Fibroblast of lung (primary cell): ENCODE results near the gene MCFD2. TPM values are rescaled to one million over a fixed set of nuclear protein-coding genes. Genes with fewer than 3 reads are reported as not detected.

Source experiments
- DNase-seq, 2 donors: peaks; one replicate each; pipeline versions ENCODE4 v3.0.0 to v3.0.0-alpha.2; 2010; ENCODE audit warnings: low read depth in 2 of 2
- H2AFZ ChIP-seq: 2 replicates; pipeline ENCODE4 v1.5.1; 2012; ENCODE audit warnings: low read length, control low read depth, inconsistent platforms
- H3K27ac ChIP-seq: 2 replicates; pipeline ENCODE4 v1.5.1; 2011; ENCODE audit warnings: low read length, control low read depth; ENCODE audit not compliant: insufficient read depth
- H3K27me3 ChIP-seq: 2 replicates; pipeline ENCODE4 v1.5.1; 2011; ENCODE audit warnings: mild to moderate bottlenecking, low read length; ENCODE audit not compliant: control insufficient read depth, insufficient read depth
- H3K36me3 ChIP-seq: 2 replicates; pipeline ENCODE4 v1.5.1; 2011; ENCODE audit warnings: low read length; ENCODE audit not compliant: control insufficient read depth, insufficient read depth
- H3K4me1 ChIP-seq: 2 replicates; pipeline ENCODE4 v1.5.1; 2011; ENCODE audit warnings: low read length; ENCODE audit not compliant: control insufficient read depth, insufficient read depth; ENCODE audit errors: extremely low read depth
- H3K4me2 ChIP-seq: 2 replicates; pipeline ENCODE4 v1.5.1; 2011; ENCODE audit warnings: low read length, control low read depth; ENCODE audit not compliant: insufficient read depth; ENCODE audit errors: extremely low read depth
- H3K4me3 ChIP-seq, 4 experiments: fragments of 200-600 bp in 1 of 4; sonication (generic) in 1 of 4; replicated peaks in 1 of 4; 2 replicates each; pipeline ENCODE4 v1.5.1; 2011 to 2016; ENCODE audit warnings: low read length in 4 of 4, low read depth in 3 of 4, mild to moderate bottlenecking in 3 of 4, control low read depth in 2 of 4, inconsistent platforms in 1 of 4, mixed read lengths in 1 of 4; ENCODE audit not compliant: insufficient read depth in 1 of 4; ENCODE audit errors: control extremely low read depth in 1 of 4
- H3K79me2 ChIP-seq: 2 replicates; pipeline ENCODE4 v1.5.1; 2012; ENCODE audit warnings: mild to moderate bottlenecking, low read length, inconsistent platforms; ENCODE audit not compliant: control insufficient read depth, insufficient read depth
- H3K9ac ChIP-seq: 2 replicates; pipeline ENCODE4 v1.5.1; 2011; ENCODE audit warnings: mild to moderate bottlenecking, low read length, control low read depth; ENCODE audit not compliant: insufficient read depth
- H3K9me3 ChIP-seq: 2 replicates; pipeline ENCODE4 v1.5.1; 2012; ENCODE audit warnings: low read depth, low read length; ENCODE audit not compliant: control insufficient read depth, insufficient read depth
- H4K20me1 ChIP-seq: 2 replicates; pipeline ENCODE4 v1.5.1; 2011; ENCODE audit warnings: low read length; ENCODE audit not compliant: control insufficient read depth, insufficient read depth; ENCODE audit errors: extremely low read depth
- EZH2 ChIP-seq: IDR thresholded peaks from 2 replicates; pipeline ENCODE4 v1.5.1; 2012; ENCODE audit warnings: low read length, control low read depth, mild to moderate bottlenecking; ENCODE audit errors: missing control alignments
- polyA plus RNA-seq, 2 donors: library from polyadenylated mRNA; depleted of rRNA in 1 of 2; stranded (reverse) in 1 of 2; unstranded in 1 of 2; fragments of >200 nt; gene quantifications; 2 replicates each; pipeline ENCODE4 v1.2.1, GENCODE V29; 2011 to 2012; ENCODE audit warnings: missing spikeins in 1 of 2
- total RNA-seq: library from RNA; depleted of rRNA; stranded (reverse); fragments of >200 nt; gene quantifications from 2 replicates; pipeline ENCODE4 v1.2.1, GENCODE V29; 2014
- TF ChIP-seq, protein P1 (sequence below), 2 donors: IDR thresholded peaks in 1 of 2; conservative IDR thresholded peaks in 1 of 2; 1 replicate in 1 of 2; 2 replicates in 1 of 2; pipeline ENCODE4 v1.5.1; 2011 to 2012; ENCODE audit warnings: low read length in 2 of 2, control low read depth in 1 of 2, inconsistent platforms in 1 of 2, low read depth in 1 of 2, mild to moderate bottlenecking in 1 of 2

The MCFD2 gene
- total and polyA plus RNA-seq, 2 donors (not counting 1 experiment from before 2014, with no cell fraction given), result 151 to 328 TPM

DNA sequence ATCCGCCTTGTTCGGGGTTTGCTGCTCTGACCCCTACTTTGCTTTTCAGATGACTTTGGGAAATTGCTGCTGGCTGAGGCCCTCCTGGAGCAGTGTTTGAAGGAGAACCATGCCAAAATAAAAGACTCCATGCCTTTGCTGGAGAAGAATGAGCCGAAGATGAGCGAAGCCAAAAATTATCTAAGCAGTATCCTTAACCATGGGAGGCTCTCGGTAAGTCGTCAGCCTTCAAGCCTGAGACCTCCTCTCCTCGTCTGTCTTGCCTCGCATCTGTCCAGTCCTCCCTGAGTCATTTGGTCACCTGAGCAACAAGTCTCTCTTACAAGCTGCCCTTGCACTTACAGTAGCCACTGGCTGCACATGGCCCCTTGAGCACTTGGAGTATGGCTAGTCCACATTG, 34.7 kb upstream of the MCFD2 start:
- H3K9ac ChIP-seq, result no peak overlapping the region
- no peaks in the 10 kb centered on the region for H3K27me3 ChIP-seq
- no peaks in the 10 kb centered on the region for H4K20me1 ChIP-seq
- peaks cover 49% of the 10 kb centered on the region for H3K79me2 ChIP-seq
- H2AFZ ChIP-seq, result no peak overlapping the region
- peaks cover 15% of the 10 kb centered on the region for H3K36me3 ChIP-seq
- TF ChIP-seq EZH2, result no peak
- TF ChIP-seq, protein P1, sequence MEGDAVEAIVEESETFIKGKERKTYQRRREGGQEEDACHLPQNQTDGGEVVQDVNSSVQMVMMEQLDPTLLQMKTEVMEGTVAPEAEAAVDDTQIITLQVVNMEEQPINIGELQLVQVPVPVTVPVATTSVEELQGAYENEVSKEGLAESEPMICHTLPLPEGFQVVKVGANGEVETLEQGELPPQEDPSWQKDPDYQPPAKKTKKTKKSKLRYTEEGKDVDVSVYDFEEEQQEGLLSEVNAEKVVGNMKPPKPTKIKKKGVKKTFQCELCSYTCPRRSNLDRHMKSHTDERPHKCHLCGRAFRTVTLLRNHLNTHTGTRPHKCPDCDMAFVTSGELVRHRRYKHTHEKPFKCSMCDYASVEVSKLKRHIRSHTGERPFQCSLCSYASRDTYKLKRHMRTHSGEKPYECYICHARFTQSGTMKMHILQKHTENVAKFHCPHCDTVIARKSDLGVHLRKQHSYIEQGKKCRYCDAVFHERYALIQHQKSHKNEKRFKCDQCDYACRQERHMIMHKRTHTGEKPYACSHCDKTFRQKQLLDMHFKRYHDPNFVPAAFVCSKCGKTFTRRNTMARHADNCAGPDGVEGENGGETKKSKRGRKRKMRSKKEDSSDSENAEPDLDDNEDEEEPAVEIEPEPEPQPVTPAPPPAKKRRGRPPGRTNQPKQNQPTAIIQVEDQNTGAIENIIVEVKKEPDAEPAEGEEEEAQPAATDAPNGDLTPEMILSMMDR (conservative IDR thresholded peaks at IDR 0.05 in 1 of 2, IDR thresholded peaks at IDR 0.05 in 1 of 2; ENCODE audit: low read depth in 1 of 2, low read length in 2 of 2), result no peak
- no peak overlapping the region for H3K4me2 ChIP-seq
- H3K4me1 ChIP-seq, result peaks cover 10% of the 10 kb centered on the region
- no peak overlapping the region for H3K27ac ChIP-seq
- no peaks in the 10 kb centered on the region for H3K9me3 ChIP-seq
- no peak for DNase-seq
- no peak overlapping the region for H3K4me3 ChIP-seq

DNA sequence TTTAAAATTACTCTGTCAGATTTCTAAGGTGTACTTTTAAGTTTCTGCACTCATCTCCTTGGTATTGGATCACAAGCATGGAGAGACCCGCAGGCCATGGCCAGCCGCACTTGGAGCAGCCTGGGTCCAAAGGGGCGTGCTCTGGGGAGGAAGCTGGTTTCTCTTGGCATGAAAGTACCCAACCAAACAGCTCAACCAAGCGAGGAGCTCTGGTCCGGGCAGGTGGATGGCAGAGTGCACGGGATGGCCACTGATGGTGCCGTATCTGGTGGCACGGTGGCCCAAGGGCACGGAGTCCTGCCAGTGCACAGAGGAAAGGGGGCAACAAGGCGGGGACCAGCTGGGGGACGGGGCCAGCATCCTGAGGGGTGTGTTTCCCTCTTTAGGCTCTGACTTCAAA, 32.2 kb upstream of the MCFD2 start:
- H3K79me2 ChIP-seq, result peaks cover 73% of the 10 kb centered on the region
- H3K9me3 ChIP-seq, result no peaks in the 10 kb centered on the region
- TF ChIP-seq EZH2, result no peak
- TF ChIP-seq, protein P1 (conservative IDR thresholded peaks at IDR 0.05 in 1 of 2, IDR thresholded peaks at IDR 0.05 in 1 of 2; ENCODE audit: low read depth in 1 of 2, low read length in 2 of 2), result no peak
- H3K4me3 ChIP-seq, result no peak overlapping the region
- no peaks in the 10 kb centered on the region for H4K20me1 ChIP-seq
- no peak overlapping the region for H3K4me2 ChIP-seq
- H2AFZ ChIP-seq, result no peak overlapping the region
- no peaks in the 10 kb centered on the region for H3K27me3 ChIP-seq
- no peak for DNase-seq
- no peak overlapping the region for H3K9ac ChIP-seq
- H3K36me3 ChIP-seq, result peaks cover 11% of the 10 kb centered on the region
- no peak overlapping the region for H3K27ac ChIP-seq
- H3K4me1 ChIP-seq, result peaks cover 4% of the 10 kb centered on the region

DNA sequence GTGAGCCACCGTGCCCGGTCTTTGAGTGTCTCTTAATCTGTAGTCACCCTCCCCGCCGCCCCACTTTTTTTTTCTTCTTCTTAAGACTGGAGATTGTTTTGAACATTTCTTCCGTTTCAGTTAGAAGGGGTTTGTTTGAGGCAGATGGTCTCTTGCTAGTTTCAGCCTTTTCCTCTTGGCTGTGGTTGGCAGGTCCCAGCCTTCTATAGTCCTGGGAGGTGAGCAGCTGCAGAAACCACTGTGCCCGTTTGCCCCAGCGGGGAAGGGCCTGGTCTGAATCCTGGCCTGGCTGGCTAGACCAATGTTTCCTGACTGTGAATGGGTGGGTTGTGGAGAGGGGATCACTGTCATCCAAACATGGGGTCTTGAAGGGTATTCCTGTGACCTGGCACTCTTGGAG, 30.1 kb upstream of the MCFD2 start:
- no peaks in the 10 kb centered on the region for H4K20me1 ChIP-seq
- H3K9me3 ChIP-seq, result no peaks in the 10 kb centered on the region
- no peak overlapping the region for H3K4me2 ChIP-seq
- peaks cover 4% of the 10 kb centered on the region for H3K4me1 ChIP-seq
- H3K9ac ChIP-seq, result no peak overlapping the region
- no peak overlapping the region for H2AFZ ChIP-seq
- peaks cover 6% of the 10 kb centered on the region for H3K36me3 ChIP-seq
- no peak overlapping the region for H3K4me3 ChIP-seq
- H3K79me2 ChIP-seq, result peaks cover 86% of the 10 kb centered on the region
- no peak for DNase-seq
- TF ChIP-seq, protein P1 (conservative IDR thresholded peaks at IDR 0.05 in 1 of 2, IDR thresholded peaks at IDR 0.05 in 1 of 2; ENCODE audit: low read depth in 1 of 2, low read length in 2 of 2), result no peak
- no peak for TF ChIP-seq EZH2
- H3K27ac ChIP-seq, result no peak overlapping the region
- H3K27me3 ChIP-seq, result no peaks in the 10 kb centered on the region
